ENCODE measurements around the gene LMOD2.

LMOD2 gene, protein sequence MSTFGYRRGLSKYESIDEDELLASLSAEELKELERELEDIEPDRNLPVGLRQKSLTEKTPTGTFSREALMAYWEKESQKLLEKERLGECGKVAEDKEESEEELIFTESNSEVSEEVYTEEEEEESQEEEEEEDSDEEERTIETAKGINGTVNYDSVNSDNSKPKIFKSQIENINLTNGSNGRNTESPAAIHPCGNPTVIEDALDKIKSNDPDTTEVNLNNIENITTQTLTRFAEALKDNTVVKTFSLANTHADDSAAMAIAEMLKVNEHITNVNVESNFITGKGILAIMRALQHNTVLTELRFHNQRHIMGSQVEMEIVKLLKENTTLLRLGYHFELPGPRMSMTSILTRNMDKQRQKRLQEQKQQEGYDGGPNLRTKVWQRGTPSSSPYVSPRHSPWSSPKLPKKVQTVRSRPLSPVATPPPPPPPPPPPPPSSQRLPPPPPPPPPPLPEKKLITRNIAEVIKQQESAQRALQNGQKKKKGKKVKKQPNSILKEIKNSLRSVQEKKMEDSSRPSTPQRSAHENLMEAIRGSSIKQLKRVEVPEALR

DNA sequence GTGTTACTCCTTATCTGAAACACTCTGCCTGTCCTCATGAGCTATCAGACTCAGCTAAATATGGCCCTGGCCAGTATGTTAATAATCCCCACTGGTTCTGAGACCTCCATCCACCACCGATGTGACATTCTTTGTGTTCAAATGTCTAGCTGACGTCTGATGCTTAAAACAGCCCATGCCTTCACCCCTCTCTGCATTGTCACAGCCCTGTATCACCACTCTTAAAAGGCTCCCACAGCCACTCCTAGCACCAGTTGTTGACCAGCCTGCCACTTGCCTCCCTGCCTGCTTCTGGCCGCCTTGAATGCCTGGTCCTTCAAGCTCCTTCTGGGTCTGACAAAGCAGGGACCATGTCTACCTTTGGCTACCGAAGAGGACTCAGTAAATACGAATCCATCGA, at the start of gene LMOD2:
Gene LMOD2 (plus strand): TSS at position 253 of the 400 bp plus-strand sequence. CDS start 98 bp downstream, at position 351.
- ATAC-seq: no peak
- no peak for TF ChIP-seq ZC3H10 (CRISPR knock-in tag; IDR thresholded peaks at IDR 0.05)
- TF ChIP-seq ARNTL (CRISPR knock-in tag; IDR thresholded peaks at IDR 0.05; ENCODE audit: borderline replicate concordance, low read depth): no peak
- TF ChIP-seq TCF4 (CRISPR knock-in tag; IDR thresholded peaks at IDR 0.05; ENCODE audit: borderline replicate concordance): no peak
- no peak for TF ChIP-seq GLIS3 (CRISPR knock-in tag; IDR thresholded peaks at IDR 0.05)
- TF ChIP-seq, protein P1, sequence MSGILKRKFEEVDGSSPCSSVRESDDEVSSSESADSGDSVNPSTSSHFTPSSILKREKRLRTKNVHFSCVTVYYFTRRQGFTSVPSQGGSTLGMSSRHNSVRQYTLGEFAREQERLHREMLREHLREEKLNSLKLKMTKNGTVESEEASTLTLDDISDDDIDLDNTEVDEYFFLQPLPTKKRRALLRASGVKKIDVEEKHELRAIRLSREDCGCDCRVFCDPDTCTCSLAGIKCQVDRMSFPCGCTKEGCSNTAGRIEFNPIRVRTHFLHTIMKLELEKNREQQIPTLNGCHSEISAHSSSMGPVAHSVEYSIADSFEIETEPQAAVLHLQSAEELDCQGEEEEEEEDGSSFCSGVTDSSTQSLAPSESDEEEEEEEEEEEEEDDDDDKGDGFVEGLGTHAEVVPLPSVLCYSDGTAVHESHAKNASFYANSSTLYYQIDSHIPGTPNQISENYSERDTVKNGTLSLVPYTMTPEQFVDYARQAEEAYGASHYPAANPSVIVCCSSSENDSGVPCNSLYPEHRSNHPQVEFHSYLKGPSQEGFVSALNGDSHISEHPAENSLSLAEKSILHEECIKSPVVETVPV (CRISPR knock-in tag; IDR thresholded peaks at IDR 0.05): no peak
- TF ChIP-seq, protein P2, sequence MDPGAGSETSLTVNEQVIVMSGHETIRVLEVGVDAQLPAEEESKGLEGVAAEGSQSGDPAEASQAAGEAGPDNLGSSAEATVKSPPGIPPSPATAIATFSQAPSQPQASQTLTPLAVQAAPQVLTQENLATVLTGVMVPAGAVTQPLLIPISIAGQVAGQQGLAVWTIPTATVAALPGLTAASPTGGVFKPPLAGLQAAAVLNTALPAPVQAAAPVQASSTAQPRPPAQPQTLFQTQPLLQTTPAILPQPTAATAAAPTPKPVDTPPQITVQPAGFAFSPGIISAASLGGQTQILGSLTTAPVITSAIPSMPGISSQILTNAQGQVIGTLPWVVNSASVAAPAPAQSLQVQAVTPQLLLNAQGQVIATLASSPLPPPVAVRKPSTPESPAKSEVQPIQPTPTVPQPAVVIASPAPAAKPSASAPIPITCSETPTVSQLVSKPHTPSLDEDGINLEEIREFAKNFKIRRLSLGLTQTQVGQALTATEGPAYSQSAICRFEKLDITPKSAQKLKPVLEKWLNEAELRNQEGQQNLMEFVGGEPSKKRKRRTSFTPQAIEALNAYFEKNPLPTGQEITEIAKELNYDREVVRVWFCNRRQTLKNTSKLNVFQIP (CRISPR knock-in tag; IDR thresholded peaks at IDR 0.05; ENCODE audit: borderline replicate concordance, low read depth): no peak
- TF ChIP-seq SNAI2 (CRISPR knock-in tag; IDR thresholded peaks at IDR 0.05): no peak
- no peak for TF ChIP-seq ZNF70 (CRISPR knock-in tag; IDR thresholded peaks at IDR 0.05)
- no peak for TF ChIP-seq ZFP3 (CRISPR knock-in tag; IDR thresholded peaks at IDR 0.05)
- TF ChIP-seq, protein P3, sequence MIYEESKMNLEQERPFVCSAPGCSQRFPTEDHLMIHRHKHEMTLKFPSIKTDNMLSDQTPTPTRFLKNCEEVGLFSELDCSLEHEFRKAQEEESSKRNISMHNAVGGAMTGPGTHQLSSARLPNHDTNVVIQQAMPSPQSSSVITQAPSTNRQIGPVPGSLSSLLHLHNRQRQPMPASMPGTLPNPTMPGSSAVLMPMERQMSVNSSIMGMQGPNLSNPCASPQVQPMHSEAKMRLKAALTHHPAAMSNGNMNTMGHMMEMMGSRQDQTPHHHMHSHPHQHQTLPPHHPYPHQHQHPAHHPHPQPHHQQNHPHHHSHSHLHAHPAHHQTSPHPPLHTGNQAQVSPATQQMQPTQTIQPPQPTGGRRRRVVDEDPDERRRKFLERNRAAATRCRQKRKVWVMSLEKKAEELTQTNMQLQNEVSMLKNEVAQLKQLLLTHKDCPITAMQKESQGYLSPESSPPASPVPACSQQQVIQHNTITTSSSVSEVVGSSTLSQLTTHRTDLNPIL (CRISPR knock-in tag; IDR thresholded peaks at IDR 0.05; ENCODE audit: low read depth): no peak
- no peak for TF ChIP-seq ZNF565 (CRISPR knock-in tag; conservative IDR thresholded peaks at IDR 0.05; ENCODE audit: low read depth)
- TF ChIP-seq ZNF8 (CRISPR knock-in tag; IDR thresholded peaks at IDR 0.05): no peak
- no peak for TF ChIP-seq OSR1 (CRISPR knock-in tag; IDR thresholded peaks at IDR 0.05)
- no peak for TF ChIP-seq ESRRG (CRISPR knock-in tag; IDR thresholded peaks at IDR 0.05)
- no peak for TF ChIP-seq PPARA (CRISPR knock-in tag; IDR thresholded peaks at IDR 0.05; ENCODE audit: borderline replicate concordance)
- TF ChIP-seq, protein P4, sequence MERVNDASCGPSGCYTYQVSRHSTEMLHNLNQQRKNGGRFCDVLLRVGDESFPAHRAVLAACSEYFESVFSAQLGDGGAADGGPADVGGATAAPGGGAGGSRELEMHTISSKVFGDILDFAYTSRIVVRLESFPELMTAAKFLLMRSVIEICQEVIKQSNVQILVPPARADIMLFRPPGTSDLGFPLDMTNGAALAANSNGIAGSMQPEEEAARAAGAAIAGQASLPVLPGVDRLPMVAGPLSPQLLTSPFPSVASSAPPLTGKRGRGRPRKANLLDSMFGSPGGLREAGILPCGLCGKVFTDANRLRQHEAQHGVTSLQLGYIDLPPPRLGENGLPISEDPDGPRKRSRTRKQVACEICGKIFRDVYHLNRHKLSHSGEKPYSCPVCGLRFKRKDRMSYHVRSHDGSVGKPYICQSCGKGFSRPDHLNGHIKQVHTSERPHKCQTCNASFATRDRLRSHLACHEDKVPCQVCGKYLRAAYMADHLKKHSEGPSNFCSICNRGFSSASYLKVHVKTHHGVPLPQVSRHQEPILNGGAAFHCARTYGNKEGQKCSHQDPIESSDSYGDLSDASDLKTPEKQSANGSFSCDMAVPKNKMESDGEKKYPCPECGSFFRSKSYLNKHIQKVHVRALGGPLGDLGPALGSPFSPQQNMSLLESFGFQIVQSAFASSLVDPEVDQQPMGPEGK (CRISPR knock-in tag; IDR thresholded peaks at IDR 0.05; ENCODE audit: borderline replicate concordance): no peak
- TF ChIP-seq ZFP30 (CRISPR knock-in tag; IDR thresholded peaks at IDR 0.05): no peak
- TF ChIP-seq TOX (CRISPR knock-in tag; IDR thresholded peaks at IDR 0.05; ENCODE audit: borderline replicate concordance): no peak
- no peak for TF ChIP-seq TSHZ2 (CRISPR knock-in tag; IDR thresholded peaks at IDR 0.05)
- TF ChIP-seq ISL1 (CRISPR knock-in tag; IDR thresholded peaks at IDR 0.05): no peak

DNA sequence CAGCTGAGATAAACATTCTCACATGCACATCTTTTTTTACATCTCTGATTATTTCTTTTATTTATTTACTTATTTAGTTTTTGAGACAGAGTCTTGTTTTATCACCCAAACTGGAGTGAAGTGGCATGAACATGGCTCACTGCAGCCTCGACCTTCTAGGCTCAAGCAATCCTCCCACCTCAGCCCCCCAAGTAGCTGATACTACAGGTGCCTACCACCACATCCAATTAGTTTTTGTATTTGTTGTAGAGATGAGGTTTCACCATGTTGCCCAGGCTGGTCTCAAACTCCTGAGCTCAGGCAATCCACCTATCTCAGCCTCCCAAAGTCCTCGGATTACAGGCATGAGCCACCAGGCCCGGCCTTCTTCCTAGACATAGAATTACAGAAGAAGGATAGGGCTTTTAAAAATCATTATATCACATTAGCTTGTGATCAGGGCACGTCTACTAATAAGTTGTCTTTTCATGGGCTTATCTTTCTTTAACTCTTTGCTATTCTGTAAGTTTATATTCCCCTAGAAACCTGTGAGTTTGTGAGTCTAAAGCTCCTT, 48.2 kb upstream of the LMOD2 start:
- ATAC-seq: no peak
- TF ChIP-seq, protein P1 (CRISPR knock-in tag; IDR thresholded peaks at IDR 0.05): no peak
- TF ChIP-seq, protein P3 (CRISPR knock-in tag; IDR thresholded peaks at IDR 0.05; ENCODE audit: low read depth): no peak
- TF ChIP-seq ZFP3 (CRISPR knock-in tag; IDR thresholded peaks at IDR 0.05) (no peak), PPARA (CRISPR knock-in tag; IDR thresholded peaks at IDR 0.05; ENCODE audit: borderline replicate concordance) (no peak), TCF4 (CRISPR knock-in tag; IDR thresholded peaks at IDR 0.05; ENCODE audit: borderline replicate concordance) (no peak), SNAI2 (CRISPR knock-in tag; IDR thresholded peaks at IDR 0.05) (no peak), ESRRG (CRISPR knock-in tag; IDR thresholded peaks at IDR 0.05) (no peak), CSDC2 (CRISPR knock-in tag; IDR thresholded peaks at IDR 0.05) (no peak)
- TF ChIP-seq, protein P4 (CRISPR knock-in tag; IDR thresholded peaks at IDR 0.05; ENCODE audit: borderline replicate concordance): no peak

Measured in SK-N-SH treated with all-trans-retinoic acid at 6 μM for 48 hours (cell line).